ENCODE measurements around the gene ERMN. TPM values are rescaled to one million over a fixed set of nuclear protein-coding genes. Genes with fewer than 3 reads are reported as not detected.

Gene ERMN
- total and polyA plus RNA-seq, 8 donors = 0.43 to 5.7 (median 0.58) TPM; not detected in 5

GRCh38 chr2:157269922-157270321 lies 55.7 kb downstream of the ERMN start:
- Histone ChIP-seq H3K9me3 (no peaks in the 10 kb centered on the region), H3K27me3 (no peaks in the 10 kb centered on the region), H3K36me3 (no peaks in the 10 kb centered on the region), H3K4me3 (no peak overlapping the region), H3K27ac (no peak overlapping the region), H3K4me1 (no peaks in the 10 kb centered on the region)
- TF ChIP-seq POLR2A (IDR thresholded peaks at IDR 0.05) = no peak
- TF ChIP-seq POLR2AphosphoS5 (IDR thresholded peaks at IDR 0.05) = no peak
- no peak for TF ChIP-seq CTCF (IDR thresholded peaks at IDR 0.05)
- no peak for TF ChIP-seq EP300 (IDR thresholded peaks at IDR 0.05)
- 76 to 80% (median 78%) methylated on average over 2 of the region's 2 CpGs for WGBS, 5 donors
- no peak for DNase-seq
- intact Hi-C loops (cut with DNase I; ENCODE audit: low total_unique reads) = no loop called here

GRCh38 chr2:157269060-157269459 lies 56.6 kb downstream of the ERMN start:
- intact Hi-C loops (cut with DNase I; ENCODE audit: low total_unique reads) = no loop called here
- TF ChIP-seq POLR2AphosphoS5 (IDR thresholded peaks at IDR 0.05) (no peak), POLR2A (IDR thresholded peaks at IDR 0.05) (no peak), CTCF (IDR thresholded peaks at IDR 0.05) (no peak), EP300 (IDR thresholded peaks at IDR 0.05) (no peak)

More at GRCh38 chr2:157269060-157269459, 56.6 kb downstream of the ERMN start:
- Histone ChIP-seq H3K4me3 (no peak overlapping the region), H3K27me3 (no peaks in the 10 kb centered on the region), H3K4me1 (no peaks in the 10 kb centered on the region), H3K27ac (no peak overlapping the region), H3K36me3 (no peaks in the 10 kb centered on the region), H3K9me3 (no peaks in the 10 kb centered on the region)
- 67 to 88% (median 83%) methylated on average over 2 of the region's 2 CpGs for WGBS, 5 donors
- DNase-seq = no peak

Other genes starting within 250 kb of the ERMN start
- gene GALNT5, start 68.1 kb downstream of the ERMN start, total RNA-seq = 10 to 100 TPM in 3 of 5 donors, 1 to 10 TPM in 2; 2.2 to 27.5 (median 11.6) TPM
- gene GALNT5, start 68.1 kb downstream of the ERMN start, polyA plus RNA-seq = 1 to 10 TPM; 1.1 to 1.5 (median 1.5) TPM
- 10 to 100 TPM in 3 of 5 donors, 1 to 10 TPM in 1, not detected in 1; 8.2 to 30.7 (median 21.1) TPM for gene CYTIP, start 118.3 kb upstream of the ERMN start, total RNA-seq
- 10 to 100 TPM in 1 of 3 donors, 1 to 10 TPM in 2; 5.3 to 17.9 (median 9.3) TPM for gene CYTIP, start 118.3 kb upstream of the ERMN start, polyA plus RNA-seq